ENCODE measurements around the gene LAD1. TPM values are rescaled to one million over a fixed set of nuclear protein-coding genes. Genes with fewer than 3 reads are reported as not detected.

The LAD1 gene
- total and polyA plus RNA-seq, 2 of the 13 experiments (the other 11 are each of a cell fraction or from before 2014, with no cell fraction given): 10.8 to 65.6 TPM

GRCh38 chr1:201430776-201431175, 31.7 kb upstream of the LAD1 start (continued):
- no peak for TF ChIP-seq CREB3 (CRISPR knock-in tag; IDR thresholded peaks at IDR 0.05)
- TF ChIP-seq ATF6 (CRISPR knock-in tag; conservative IDR thresholded peaks at IDR 0.05): no peak
- no peak for TF ChIP-seq ZNF773 (CRISPR knock-in tag; IDR thresholded peaks at IDR 0.05; ENCODE audit: borderline replicate concordance)
- no peak for TF ChIP-seq HMGXB4 (CRISPR knock-in tag; IDR thresholded peaks at IDR 0.05; ENCODE audit: borderline replicate concordance in 1 of 2, low read depth in 1 of 2)
- TF ChIP-seq MTA3 (CRISPR knock-in tag; IDR thresholded peaks at IDR 0.05): no peak
- TF ChIP-seq HNRNPLL (IDR thresholded peaks at IDR 0.05; ENCODE audit: low read depth, low read length, poor library complexity, severe bottlenecking): no peak

GRCh38 chr1:201429736-201430501, 30.8 kb upstream of the LAD1 start:
- in situ Hi-C loops (cut with HindIII; ENCODE audit: extremely low pct_ligation_motif_present, low pct_unique_long_range_greater_than_20kb) (no loop called here), intact Hi-C loops (cut with micrococcal nuclease; ENCODE audit: unreplicated experiment) (no loop called here)
- 29% methylated on average over 17 of the region's 18 CpGs for WGBS (ENCODE audit: low lambda C conversion rate)
- FAIRE-seq (no peak), ATAC-seq (no peak), DNase-seq (ENCODE audit: low spot score) (no peak)
- H3K27ac ChIP-seq (ENCODE audit: extremely low read length, insufficient read depth, low read length): no peak overlapping the region
- H3K9me3 ChIP-seq (ENCODE audit: low read length): no peaks in the 10 kb centered on the region
- no peak overlapping the region for H3K4me2 ChIP-seq (ENCODE audit: low read depth, low read length)
- TF ChIP-seq ZNF879 (CRISPR knock-in tag; IDR thresholded peaks at IDR 0.05) (no peak), ZBTB7B (CRISPR knock-in tag; IDR thresholded peaks at IDR 0.05) (no peak), RBFOX2 (IDR thresholded peaks at IDR 0.05; ENCODE audit: low read depth, low read length) (no peak), SCMH1 (CRISPR knock-in tag; IDR thresholded peaks at IDR 0.05; ENCODE audit: borderline replicate concordance) (no peak), XBP1 (CRISPR knock-in tag; IDR thresholded peaks at IDR 0.05) (no peak), ZNF737 (CRISPR knock-in tag; IDR thresholded peaks at IDR 0.05; ENCODE audit: borderline replicate concordance) (no peak), ZEB1 (IDR thresholded peaks at IDR 0.05; ENCODE audit: insufficient replicate concordance, low read depth) (no peak), ZSCAN20 (CRISPR knock-in tag; IDR thresholded peaks at IDR 0.05; ENCODE audit: borderline replicate concordance) (no peak), ZNF230 (CRISPR knock-in tag; IDR thresholded peaks at IDR 0.05) (no peak), ARID3A (IDR thresholded peaks at IDR 0.05; ENCODE audit: low read depth, low read length) (no peak), KLF13 (CRISPR knock-in tag; IDR thresholded peaks at IDR 0.05) (no peak)
- H3K4me3 ChIP-seq (replicated peaks in 1 of 3; ENCODE audit: insufficient read depth in 1 of 3, low read depth in 2 of 3, low read length in 3 of 3): no peak overlapping the region
- H3K79me2 ChIP-seq (ENCODE audit: insufficient read depth, low read length): no peaks in the 10 kb centered on the region
- peaks cover 7 to 48% of the 10 kb centered on the region in 2 experiments; a peak in 4 of 5 replicates for H3K27me3 ChIP-seq (ENCODE audit: control insufficient read depth in 1 of 2, insufficient read depth in 2 of 2, low read length in 2 of 2)
- no peaks in the 10 kb centered on the region for H4K20me1 ChIP-seq (ENCODE audit: insufficient read depth, low read length)
- no peaks in the 10 kb centered on the region for H3K4me1 ChIP-seq (ENCODE audit: insufficient read depth, low read length)
- no peaks in the 10 kb centered on the region for H3K36me3 ChIP-seq (replicated peaks in 1 of 2; ENCODE audit: control insufficient read depth in 1 of 2, insufficient read depth in 2 of 2, low read length in 2 of 2)
- no TSS peak for BruUV-seq (replicated peaks)
- ChIA-PET POLR2A (no interaction called here), CTCF (ENCODE audit: low intra/inter-chr PET ratio, low total read pairs) (no interaction called here)
- H3K9ac ChIP-seq (ENCODE audit: insufficient read depth, low read depth, low read length): no peak overlapping the region
- no peak overlapping the region for H2AFZ ChIP-seq (ENCODE audit: low read length)

Data from HepG2 (cell line).